SJCRH30 (cell line): ENCODE results near the gene RAB41. TPM values are rescaled to one million over a fixed set of nuclear protein-coding genes. Genes with fewer than 3 reads are reported as not detected.

Experiments used
- DNase-seq, 2 experiments: peaks; one replicate each; pipeline ENCODE4 v3.0.0-alpha.2; 2015 to 2020
- H3K27ac ChIP-seq: fragments of 250-450 bp; sonication (Bioruptor Pico); 2 replicates; pipeline ENCODE4 v1.5.1; 2020; ENCODE audit warnings: mild to moderate bottlenecking, moderate library complexity
- H3K27me3 ChIP-seq: fragments of 250-450 bp; sonication (Bioruptor Pico); 2 replicates; pipeline ENCODE4 v1.5.1; 2020; ENCODE audit warnings: mild to moderate bottlenecking, moderate library complexity
- H3K36me3 ChIP-seq: fragments of 250-450 bp; sonication (Bioruptor Pico); 2 replicates; pipeline ENCODE4 v1.5.1; 2020; ENCODE audit warnings: mild to moderate bottlenecking, moderate library complexity
- H3K4me1 ChIP-seq: fragments of 250-450 bp; sonication (Bioruptor Pico); 2 replicates; pipeline ENCODE4 v1.5.1; 2020; ENCODE audit warnings: mild to moderate bottlenecking, moderate library complexity
- H3K4me3 ChIP-seq: fragments of 250-450 bp; sonication (Bioruptor Pico); 2 replicates; pipeline ENCODE4 v1.5.1; 2020; ENCODE audit warnings: mild to moderate bottlenecking, moderate library complexity
- H3K9me3 ChIP-seq: fragments of 250-450 bp; sonication (Bioruptor Pico); replicated peaks from 2 replicates; pipeline ENCODE4 v1.5.1; 2020; ENCODE audit warnings: mild to moderate bottlenecking, moderate library complexity
- total RNA-seq: library from RNA; depleted of rRNA; stranded (reverse); fragments of >200 nt; shearing (Covaris generic); gene quantifications from 2 replicates; pipeline ENCODE4 v1.2.3, GENCODE V29; 2014; rRNA removed

Gene RAB41
- total RNA-seq, 1 experiment from 2014 or later, result not detected

DNA sequence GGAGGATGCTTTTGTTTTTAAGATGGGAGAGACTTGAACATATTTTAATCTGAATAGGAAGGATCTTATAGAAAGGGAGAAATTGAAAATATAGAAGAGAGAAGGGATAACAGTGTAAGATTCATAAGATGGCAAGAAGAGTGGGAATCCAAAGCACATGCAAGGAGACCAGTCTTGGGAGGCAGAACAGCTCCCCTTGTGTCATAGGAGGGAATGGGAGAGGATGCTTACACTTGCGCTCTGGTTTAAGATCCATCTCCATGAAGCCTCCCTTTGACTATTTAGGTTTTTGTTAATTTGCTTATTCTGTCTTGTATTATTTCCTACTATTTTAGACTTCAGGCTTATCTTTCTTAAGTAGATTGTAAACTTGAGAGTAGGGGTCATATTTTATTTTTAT lies 50.6 kb downstream of the RAB41 start:
- H3K36me3 ChIP-seq, result peaks cover 63% of the 10 kb centered on the region
- H3K4me3 ChIP-seq, result no peak overlapping the region
- H3K27ac ChIP-seq, result no peak overlapping the region
- H3K4me1 ChIP-seq, result no peaks in the 10 kb centered on the region
- H3K9me3 ChIP-seq, result no peaks in the 10 kb centered on the region
- no peaks in the 10 kb centered on the region for H3K27me3 ChIP-seq
- DNase-seq, result no peak

Other genes with a start within 250 kb of the RAB41 start
- gene AWAT2, start 232.2 kb upstream of the RAB41 start, total RNA-seq, result not detected in 2 replicates
- not detected in 2 replicates for gene OTUD6A, start 219.7 kb upstream of the RAB41 start, total RNA-seq
- gene IGBP1, start 148.7 kb upstream of the RAB41 start, total RNA-seq, result 62.1 and 66.4 TPM in 2 replicates
- not detected in 2 replicates for gene DGAT2L6, start 104.7 kb upstream of the RAB41 start, total RNA-seq
- gene AWAT1, start 47.5 kb upstream of the RAB41 start, total RNA-seq, result not detected in 2 replicates
- gene P2RY4, start 22.0 kb upstream of the RAB41 start, total RNA-seq, result 0.22 TPM in 1 of 2 replicates, not detected in the other
- not detected in 2 replicates for gene ARR3, start 13.8 kb upstream of the RAB41 start, total RNA-seq
- gene PDZD11, start 7.8 kb downstream of the RAB41 start, total RNA-seq, result 86.5 and 91.6 TPM in 2 replicates
- 60.9 and 63.1 TPM in 2 replicates for gene KIF4A, start 7.9 kb downstream of the RAB41 start, total RNA-seq
- 0.08 TPM in 1 of 2 replicates, not detected in the other for gene GDPD2, start 141.1 kb downstream of the RAB41 start, total RNA-seq
- 50.1 and 67.5 TPM in 2 replicates for gene DLG3, start 162.7 kb downstream of the RAB41 start, total RNA-seq